NCI-H82 treated with DMSO at 0.1 percent for 48 hours (cell line): ENCODE measurements around the gene SIPA1L3.

Source experiments
- DNase-seq: peaks from one replicate; lab custom pipeline; 2025; ENCODE audit not compliant: unreplicated experiment; lab: John Stamatoyannopoulos, UW

Gene SIPA1L3

DNA sequence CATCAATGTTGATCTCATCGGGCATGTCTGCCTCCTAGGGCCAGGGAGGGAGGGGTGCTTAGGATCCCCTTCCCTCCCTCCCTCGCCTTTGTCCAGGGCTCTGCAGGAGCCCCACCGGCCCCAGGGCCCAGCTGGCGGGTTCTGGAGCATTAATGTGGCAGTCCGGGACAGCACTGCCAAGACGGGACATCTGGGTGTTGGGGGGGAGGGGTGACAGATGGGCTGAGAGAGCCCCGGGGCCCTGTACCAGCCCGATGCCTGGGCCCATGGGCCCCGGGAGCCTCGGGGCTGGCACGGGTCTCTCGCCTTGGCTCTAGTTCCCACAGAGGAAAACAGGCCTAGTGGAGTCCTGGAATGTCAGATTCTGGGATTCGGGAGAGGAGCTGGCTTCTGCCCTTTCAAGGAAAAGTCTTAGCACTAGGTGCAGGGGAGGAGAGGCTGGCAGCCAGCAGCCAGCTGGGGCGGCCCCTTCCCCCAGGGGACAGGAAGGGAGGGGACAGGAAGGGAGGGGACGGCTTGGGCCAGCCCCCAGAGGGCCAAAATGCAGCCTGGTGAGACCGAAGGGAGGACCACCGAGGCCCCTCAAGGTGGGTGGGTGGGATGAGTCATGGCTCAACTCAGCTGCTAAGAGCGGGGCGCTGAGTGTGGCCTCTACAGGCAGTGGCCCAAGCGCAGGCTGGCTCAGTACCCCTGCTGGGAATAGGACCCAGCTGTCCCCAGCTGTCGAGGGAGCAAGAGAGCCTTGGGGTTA, 346.1 kb downstream of the SIPA1L3 start:
- no peak for DNase-seq

DNA sequence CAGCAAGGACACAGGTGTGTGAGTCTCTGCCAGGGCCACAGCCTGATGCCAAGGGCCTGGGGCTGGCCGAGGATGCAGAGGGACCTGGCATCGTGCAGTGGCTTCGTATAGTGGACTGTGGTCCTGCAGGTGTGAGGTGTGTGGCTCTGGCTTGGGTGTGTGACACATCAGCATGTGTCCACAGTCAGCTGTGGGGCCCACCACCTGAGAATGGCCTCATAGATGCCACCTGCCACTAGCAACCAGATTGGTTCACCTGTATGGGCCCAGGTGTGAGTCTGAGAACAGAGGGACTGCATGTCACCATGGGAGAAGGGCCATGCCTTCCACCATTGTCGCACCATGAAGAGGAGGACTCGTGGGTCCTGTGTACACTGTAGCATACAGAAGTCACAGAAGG, 346.8 kb downstream of the SIPA1L3 start:
- no peak for DNase-seq

GRCh38 chr19:38255383-38256014, 348.5 kb downstream of the SIPA1L3 start:
- DNase-seq: no peak
